Transverse colon (tissue), 4 donors: ENCODE results near the gene PSMD7. TPM values are rescaled to one million over a fixed set of nuclear protein-coding genes. Genes with fewer than 3 reads are reported as not detected.

Experiments used
- DNase-seq: peaks from one replicate; pipeline ENCODE4 v3.0.0-alpha.2; 2019
- H3K27ac ChIP-seq, 4 donors: fragments of 200-600 bp; sonication (generic); 2 replicates each; pipeline ENCODE4 v1.5.1; 2016 to 2018; ENCODE audit warnings: inconsistent platforms in 4 of 4
- H3K27me3 ChIP-seq: fragments of 200-600 bp; sonication (generic); 2 replicates; pipeline ENCODE4 v1.5.1; 2017; ENCODE audit warnings: inconsistent platforms
- H3K36me3 ChIP-seq, 4 donors: fragments of 200-600 bp; sonication (generic); 2 replicates each; pipeline ENCODE4 v1.5.1; 2017 to 2019; ENCODE audit warnings: inconsistent platforms in 4 of 4
- H3K4me1 ChIP-seq, 4 donors: fragments of 200-600 bp; sonication (generic); 2 replicates each; pipeline ENCODE4 v1.5.1; 2017 to 2020; ENCODE audit warnings: inconsistent platforms in 4 of 4
- H3K4me3 ChIP-seq, 4 donors: fragments of 200-600 bp; sonication (generic); 1 replicate in 1 of 4; 2 replicates in 3 of 4; pipeline versions ENCODE4 v1.5.1 to v1.6.1; 2017 to 2019; ENCODE audit warnings: inconsistent platforms in 4 of 4
- H3K9me3 ChIP-seq, 2 donors: fragments of 200-600 bp; sonication (generic); 2 replicates each; pipeline ENCODE4 v1.5.1; 2017 to 2019; ENCODE audit warnings: inconsistent platforms in 2 of 2
- EP300 ChIP-seq: sonication (generic); formaldehyde crosslinking; IDR thresholded peaks from one replicate; pipeline ENCODE4 v1.6.1; 2017; ENCODE audit warnings: antibody characterized with exemption, low read depth
- POLR2A ChIP-seq: fragments of 450-650 bp; IDR thresholded peaks from one replicate; pipeline ENCODE4 v1.6.1; 2016; ENCODE audit warnings: antibody characterized with exemption, mild to moderate bottlenecking, moderate library complexity
- POLR2AphosphoS5 ChIP-seq, 3 donors: sonication (generic); formaldehyde crosslinking; IDR thresholded peaks; one replicate each; pipeline ENCODE4 v1.6.1; 2016; ENCODE audit warnings: antibody characterized with exemption in 3 of 3
- WGBS, 2 donors: methylation state at CpG; one replicate each; pipeline ENCODE4 v1.1.5; 2018; ENCODE audit warnings: low coverage in 1 of 2; 5-methylcytosine and 5-hydroxymethylcytosine counted together
- in situ Hi-C, 4 donors: fragments of 200-750 bp; cut with MboI; loops; one replicate each; pipeline versions ENCODE4 v1.15.0 to v1.15.1; 2017; ENCODE audit warnings: low sequenced_read_pairs in 3 of 4, low pct_ligation_motif_present in 1 of 4, low pct_unique_long_range_greater_than_20kb in 1 of 4
- intact Hi-C: fragments of 100-400 bp; cut with DNase I; formaldehyde crosslinking; loops from one replicate; pipeline ENCODE4 v1.15.1; 2023; ENCODE audit warnings: low total_unique reads
- total RNA-seq, 4 donors: library from RNA; depleted of rRNA; stranded (reverse); fragments of >200 nt; gene quantifications; one replicate each; pipeline ENCODE4 v1.1.0, GENCODE V29; 2016
- TF ChIP-seq, protein P1 (sequence below), 5 experiments: fragments of 200-600 bp in 3 of 5; fragments of 450-650 bp in 2 of 5; sonication (generic) in 3 of 5; IDR thresholded peaks; 1 replicate in 2 of 5; 2 replicates in 3 of 5; pipeline ENCODE4 v1.5.1; 2016 to 2017; ENCODE audit warnings: antibody characterized with exemption in 5 of 5, inconsistent platforms in 3 of 5, mild to moderate bottlenecking in 2 of 5, moderate library complexity in 1 of 5

PSMD7 gene
- total RNA-seq, 4 donors from 2014 or later, result 32.2 to 145 (median 53.6) TPM

DNA sequence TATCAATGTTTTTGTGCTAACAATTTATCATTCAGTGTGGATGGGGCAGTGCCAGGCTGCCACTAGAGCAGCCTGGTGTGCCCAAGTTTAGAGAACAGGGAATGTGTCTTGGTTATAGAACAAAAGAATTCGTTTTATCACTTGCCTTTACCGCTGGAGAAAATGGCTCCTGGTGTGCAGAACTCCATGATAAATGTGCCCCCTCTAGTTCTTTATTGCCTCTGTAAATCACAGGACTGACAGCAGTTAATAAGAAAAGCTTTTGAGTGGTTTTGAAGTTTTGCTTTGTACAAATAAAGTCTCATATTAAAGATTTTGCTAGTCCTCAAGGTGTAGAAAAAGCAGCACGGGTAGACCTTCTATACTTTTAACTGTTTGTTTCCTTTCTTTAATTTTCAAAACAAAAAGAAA, 28.2 kb upstream of the PSMD7 start:
- DNase-seq, result no peak
- Histone ChIP-seq H3K9me3 (no peaks in the 10 kb centered on the region), H3K27ac (no peak overlapping the region), H3K4me3 (no peak overlapping the region), H3K27me3 (no peaks in the 10 kb centered on the region), H3K36me3 (no peaks in the 10 kb centered on the region), H3K4me1 (no peaks in the 10 kb centered on the region)
- WGBS, 2 donors, result 9 to 16% methylated on average over 3 of the region's 3 CpGs
- TF ChIP-seq, protein P1, sequence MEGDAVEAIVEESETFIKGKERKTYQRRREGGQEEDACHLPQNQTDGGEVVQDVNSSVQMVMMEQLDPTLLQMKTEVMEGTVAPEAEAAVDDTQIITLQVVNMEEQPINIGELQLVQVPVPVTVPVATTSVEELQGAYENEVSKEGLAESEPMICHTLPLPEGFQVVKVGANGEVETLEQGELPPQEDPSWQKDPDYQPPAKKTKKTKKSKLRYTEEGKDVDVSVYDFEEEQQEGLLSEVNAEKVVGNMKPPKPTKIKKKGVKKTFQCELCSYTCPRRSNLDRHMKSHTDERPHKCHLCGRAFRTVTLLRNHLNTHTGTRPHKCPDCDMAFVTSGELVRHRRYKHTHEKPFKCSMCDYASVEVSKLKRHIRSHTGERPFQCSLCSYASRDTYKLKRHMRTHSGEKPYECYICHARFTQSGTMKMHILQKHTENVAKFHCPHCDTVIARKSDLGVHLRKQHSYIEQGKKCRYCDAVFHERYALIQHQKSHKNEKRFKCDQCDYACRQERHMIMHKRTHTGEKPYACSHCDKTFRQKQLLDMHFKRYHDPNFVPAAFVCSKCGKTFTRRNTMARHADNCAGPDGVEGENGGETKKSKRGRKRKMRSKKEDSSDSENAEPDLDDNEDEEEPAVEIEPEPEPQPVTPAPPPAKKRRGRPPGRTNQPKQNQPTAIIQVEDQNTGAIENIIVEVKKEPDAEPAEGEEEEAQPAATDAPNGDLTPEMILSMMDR (IDR thresholded peaks at IDR 0.05), result no peak
- TF ChIP-seq POLR2AphosphoS5 (IDR thresholded peaks at IDR 0.05) (no peak), EP300 (no peak), POLR2A (no peak)
- intact Hi-C loops (loop anchor here (10.0 kb wide), 1 partner anchor 546 kb away; no protein-coding TSS in a partner anchor), in situ Hi-C loops (no loop called here)

DNA sequence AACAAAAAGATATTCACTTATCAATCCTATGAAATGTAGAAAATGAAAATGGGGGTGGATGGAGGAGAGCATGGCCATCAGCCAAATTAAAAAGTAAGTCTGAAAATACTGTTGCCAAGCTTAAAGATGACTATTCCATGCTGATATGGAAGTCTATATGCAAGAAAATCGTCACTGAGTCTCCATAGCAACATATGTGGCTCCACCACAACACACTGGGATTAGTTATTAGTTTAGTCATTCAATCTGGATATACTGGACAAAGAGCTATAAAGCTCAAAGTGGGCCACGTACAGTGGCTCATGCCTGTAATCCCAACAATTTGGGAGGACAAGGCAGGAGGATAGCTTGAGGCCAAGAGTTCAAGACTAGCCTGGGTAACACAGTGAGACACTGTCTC, 24.7 kb upstream of the PSMD7 start:
- 17 to 50% methylated on average over 1 to 2 of the region's 2 CpGs for WGBS, 2 donors
- TF ChIP-seq EP300, result no peak
- TF ChIP-seq, protein P1 (IDR thresholded peaks at IDR 0.05), result no peak
- no peak for TF ChIP-seq POLR2A
- no peak for TF ChIP-seq POLR2AphosphoS5 (IDR thresholded peaks at IDR 0.05)

DNA sequence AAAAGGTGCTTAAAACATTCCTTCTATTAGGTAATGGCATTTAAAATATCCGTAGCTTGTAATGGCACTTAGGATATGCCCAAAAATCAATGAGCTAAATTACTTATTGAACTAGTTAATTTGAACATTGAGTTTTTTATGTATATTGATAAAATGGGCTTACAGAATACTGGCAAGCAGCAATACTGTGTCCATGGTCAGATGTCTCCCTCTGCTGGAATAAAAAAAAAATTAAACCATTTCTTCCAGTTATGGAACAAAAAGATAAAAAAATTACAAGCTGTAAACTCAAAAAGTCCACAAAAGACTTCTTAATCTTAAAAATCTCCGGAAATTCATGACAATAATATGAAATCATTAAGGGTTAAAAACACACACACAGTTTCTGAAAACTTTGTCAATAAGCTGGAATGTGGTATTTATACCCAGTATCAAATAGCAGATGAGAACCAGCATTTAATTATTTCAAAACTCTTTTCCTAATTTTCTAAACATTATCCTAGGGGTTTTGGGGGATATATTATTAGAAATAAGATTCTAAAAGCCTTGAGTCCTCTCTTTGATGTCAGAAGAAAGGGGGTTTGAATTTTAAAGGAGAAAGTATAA, 21.5 kb upstream of the PSMD7 start:
- H3K27ac ChIP-seq, result no peak overlapping the region
- H3K4me3 ChIP-seq, result no peak overlapping the region
- WGBS, 2 donors, result 23 to 39% methylated on average over 2 of the region's 2 CpGs
- H3K27me3 ChIP-seq, result no peaks in the 10 kb centered on the region
- intact Hi-C loops, result no loop called here
- no peak for DNase-seq
- no peaks in the 10 kb centered on the region for H3K9me3 ChIP-seq
- H3K4me1 ChIP-seq, result no peaks in the 10 kb centered on the region
- TF ChIP-seq, protein P1 (IDR thresholded peaks at IDR 0.05), result peak in 4 of 5 experiments; percentile 17 to 40 (median 38)
- no peak for TF ChIP-seq POLR2AphosphoS5 (IDR thresholded peaks at IDR 0.05)
- in situ Hi-C loops, result no loop called here
- H3K36me3 ChIP-seq, result no peaks in the 10 kb centered on the region

More for the DNA sequence above, 24.7 kb upstream of the PSMD7 start:
- in situ Hi-C loops, result no loop called here
- intact Hi-C loops, result no loop called here
- Histone ChIP-seq H3K36me3 (no peaks in the 10 kb centered on the region), H3K9me3 (no peaks in the 10 kb centered on the region), H3K27me3 (no peaks in the 10 kb centered on the region), H3K4me3 (no peak overlapping the region), H3K4me1 (no peaks in the 10 kb centered on the region), H3K27ac (no peak overlapping the region)
- no peak for DNase-seq

DNA sequence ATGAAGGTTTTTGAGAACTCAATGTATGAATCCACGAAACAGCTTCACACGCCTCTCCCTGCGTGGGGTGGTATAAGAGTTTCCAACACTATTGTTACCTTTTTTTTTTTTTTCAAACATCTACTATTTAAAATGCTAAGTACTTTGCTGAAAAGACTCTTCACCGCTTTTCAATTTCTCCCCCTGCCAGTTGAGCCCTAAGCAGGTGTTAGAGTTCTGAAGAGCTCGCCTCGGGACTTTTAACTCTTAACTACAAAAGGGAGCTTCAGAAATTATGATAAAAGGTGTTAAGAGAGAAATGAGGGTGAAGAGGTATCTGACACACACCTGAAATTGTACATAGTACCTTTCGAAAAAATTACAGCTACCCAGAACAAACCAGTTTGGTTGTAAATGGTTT, 20.9 kb upstream of the PSMD7 start:
- H3K4me3 ChIP-seq, result no peak overlapping the region
- intact Hi-C loops (no loop called here), in situ Hi-C loops (no loop called here)
- TF ChIP-seq POLR2AphosphoS5 (IDR thresholded peaks at IDR 0.05) (no peak), EP300 (no peak), POLR2A (no peak)
- TF ChIP-seq, protein P1 (IDR thresholded peaks at IDR 0.05), result no peak
- H3K27ac ChIP-seq, result no peak overlapping the region
- 62 to 67% methylated on average over 7 of the region's 7 CpGs for WGBS, 2 donors
- DNase-seq, result no peak
- no peaks in the 10 kb centered on the region for H3K36me3 ChIP-seq
- no peaks in the 10 kb centered on the region for H3K27me3 ChIP-seq
- no peaks in the 10 kb centered on the region for H3K4me1 ChIP-seq
- no peaks in the 10 kb centered on the region for H3K9me3 ChIP-seq
